Measurements from ENCODE around the gene PRKD1.

The PRKD1 gene

DNA sequence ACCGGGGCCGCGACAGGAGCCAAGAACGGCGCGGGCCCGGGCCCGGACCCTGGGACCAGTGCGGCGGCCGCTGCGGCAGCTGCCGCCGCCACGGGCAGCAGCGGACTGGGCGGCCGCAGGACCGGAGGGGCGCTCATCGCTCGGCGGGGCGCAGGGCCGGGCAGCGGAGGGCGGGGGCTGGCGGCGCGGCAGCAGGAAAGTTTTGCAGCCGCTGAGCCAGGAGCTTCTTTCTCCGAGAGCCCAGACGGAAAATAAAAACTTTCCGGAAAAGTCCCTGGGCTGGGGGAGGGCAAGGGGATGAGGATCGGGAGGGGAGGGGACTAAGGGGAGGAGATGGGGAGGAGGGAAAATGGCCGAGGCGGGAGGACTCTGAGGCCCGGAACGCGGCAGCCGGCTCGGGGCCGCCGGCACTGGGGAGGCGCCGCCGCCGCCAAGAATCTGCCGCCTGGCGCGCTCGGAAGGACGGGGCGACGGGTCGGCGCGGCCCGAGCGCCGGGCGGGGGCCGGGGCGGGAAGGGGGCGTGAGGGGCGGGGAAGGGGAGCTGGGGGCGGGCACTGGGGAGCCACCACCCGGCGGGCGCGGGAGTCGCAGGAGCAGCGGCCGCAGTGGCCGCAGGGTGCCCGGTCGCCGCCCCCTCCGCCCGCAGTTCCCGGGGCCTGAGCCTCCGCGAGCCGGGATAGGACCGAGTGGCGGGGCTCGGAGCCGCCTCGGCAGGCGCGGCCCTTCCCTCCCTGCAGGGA, at the start of gene PRKD1:
Gene PRKD1 (minus strand): TSS at position 472 of the 741 bp plus-strand sequence.
- DNase-seq: no peak

DNA sequence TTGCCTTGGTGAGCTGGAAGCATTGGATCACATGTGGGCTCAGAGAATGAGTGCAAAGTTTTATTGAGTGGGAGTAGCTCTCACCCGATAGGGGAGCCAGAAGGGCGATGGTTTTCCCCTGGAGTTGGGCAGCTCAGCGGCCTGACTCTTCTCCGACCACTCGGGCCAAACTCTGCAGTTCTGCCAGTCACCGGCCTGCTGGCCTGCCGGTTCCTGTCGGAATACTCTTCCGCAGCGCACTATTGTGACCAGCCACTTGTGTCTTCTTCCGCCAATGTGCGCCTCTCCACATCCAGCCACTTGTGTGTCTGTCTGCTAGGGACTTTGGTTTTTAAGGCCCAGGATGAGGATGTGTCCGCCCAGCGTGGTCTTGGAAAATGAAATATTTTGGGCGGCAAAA, 43.5 kb upstream of the PRKD1 start:
- DNase-seq: no peak

DNA sequence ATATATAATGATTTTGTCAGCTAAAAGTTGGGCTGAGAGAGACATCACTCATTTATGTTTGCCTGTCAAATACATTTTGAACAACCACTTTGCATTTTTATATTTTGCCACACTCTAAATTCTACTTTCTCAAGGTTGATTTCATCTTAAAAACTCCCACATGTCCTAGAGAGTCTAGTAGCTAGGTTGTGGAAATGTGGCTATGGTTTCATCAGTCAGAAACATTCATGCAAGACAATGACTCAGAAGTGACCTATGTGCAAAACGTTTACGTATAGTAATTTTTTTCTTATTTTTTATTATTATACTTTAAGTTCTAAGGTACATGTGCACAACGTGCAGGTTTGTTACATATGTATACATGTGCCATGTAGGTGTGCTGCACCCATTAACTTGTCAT, 27.4 kb upstream of the PRKD1 start:
- no peak for DNase-seq

DNA sequence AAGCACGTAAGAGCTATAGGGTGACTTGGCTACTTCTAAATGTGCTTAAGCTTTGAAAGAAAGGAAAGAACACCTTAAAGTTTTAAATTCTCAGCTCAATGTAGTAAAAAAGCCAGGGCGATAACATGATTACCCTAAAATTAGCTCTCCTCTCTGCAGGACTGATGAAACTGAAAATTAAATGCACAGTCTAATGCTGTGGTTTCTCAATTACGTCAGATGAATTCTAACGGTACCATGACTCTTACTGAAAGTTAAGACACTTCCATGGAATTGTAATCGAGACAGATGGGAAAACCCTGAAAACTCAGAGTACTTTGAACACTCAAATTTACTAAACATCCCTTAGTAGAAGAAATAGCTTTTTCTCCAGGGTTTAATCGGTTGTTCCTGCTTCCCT, 25.9 kb upstream of the PRKD1 start:
- DNase-seq: no peak

DNA sequence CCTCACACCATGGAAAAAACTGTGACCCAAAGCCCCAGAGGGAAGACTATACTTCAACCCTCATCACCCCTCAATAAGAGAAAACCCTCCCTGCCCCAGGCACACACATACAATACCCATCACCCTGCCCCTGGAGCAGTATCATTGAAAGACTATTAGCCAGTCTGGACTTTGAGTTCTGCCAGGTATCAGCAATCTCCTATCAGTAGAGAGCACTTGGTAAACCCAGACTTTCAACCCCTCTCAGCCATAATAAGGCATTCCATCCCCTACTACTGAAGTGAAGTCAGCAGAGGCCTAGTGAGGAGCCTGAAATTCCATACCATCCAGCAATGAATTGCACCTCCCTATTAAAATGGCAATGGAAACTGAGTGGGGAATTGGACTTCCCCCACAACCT, 16.4 kb upstream of the PRKD1 start:
- DNase-seq: no peak

DNA sequence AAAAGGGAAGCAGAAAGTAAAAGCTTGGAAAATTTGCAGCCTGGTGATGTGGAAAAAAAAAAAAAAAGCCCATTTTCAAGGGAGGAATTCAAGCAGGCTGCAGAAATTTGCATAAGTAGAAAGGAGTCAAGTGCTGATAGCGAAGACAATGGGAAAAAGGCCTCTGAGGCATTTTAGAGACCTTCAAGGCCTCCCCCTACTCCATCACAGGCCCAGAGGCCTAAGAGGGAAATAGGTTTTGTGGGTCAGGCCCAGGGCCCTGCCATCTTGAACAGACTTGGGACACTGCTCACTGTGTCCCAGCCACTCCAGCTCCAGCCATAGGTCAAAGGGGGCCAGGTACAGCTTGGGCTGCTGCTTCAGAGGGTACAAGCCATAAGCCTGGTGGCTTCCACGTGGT, 13.8 kb upstream of the PRKD1 start:
- no peak for DNase-seq

DNA sequence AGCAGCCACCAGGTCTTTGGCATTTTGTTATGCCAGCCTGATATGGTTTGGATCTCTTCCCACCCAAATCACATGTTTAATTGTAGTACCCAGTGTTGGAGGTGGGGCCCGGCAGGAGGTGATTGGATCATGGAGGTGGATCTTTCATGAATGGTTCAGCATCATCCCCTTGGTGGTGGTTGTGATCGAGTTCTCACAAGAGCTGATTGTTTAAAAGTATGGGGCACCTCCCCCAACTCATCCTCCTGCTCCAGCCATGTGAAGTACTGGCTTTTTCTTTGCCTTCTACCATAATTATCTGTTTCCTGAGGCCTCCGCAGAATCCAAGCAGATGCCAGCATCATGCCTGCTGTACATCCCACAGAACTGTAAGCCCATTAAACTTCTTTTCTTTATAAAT, 12.8 kb upstream of the PRKD1 start:
- DNase-seq: no peak

DNA sequence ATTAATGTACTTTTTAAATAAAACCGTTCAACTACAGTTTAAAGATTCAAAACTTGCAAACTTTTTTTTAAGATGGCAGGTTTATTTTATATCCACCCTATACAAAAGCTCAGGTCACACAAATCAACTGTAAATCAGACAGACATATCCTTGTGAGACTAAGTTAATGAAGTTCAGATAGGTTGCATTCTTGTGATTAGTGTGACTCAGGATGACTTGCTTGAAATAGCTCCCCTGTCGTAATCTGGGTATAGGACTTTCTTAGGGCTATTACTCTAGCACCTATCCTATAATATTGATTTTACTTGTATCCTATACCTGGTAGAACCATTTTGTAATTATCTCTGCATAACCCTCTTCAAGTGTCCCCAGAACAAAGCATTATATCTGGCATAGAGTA, 9.5 kb upstream of the PRKD1 start:
- no peak for DNase-seq

DNA sequence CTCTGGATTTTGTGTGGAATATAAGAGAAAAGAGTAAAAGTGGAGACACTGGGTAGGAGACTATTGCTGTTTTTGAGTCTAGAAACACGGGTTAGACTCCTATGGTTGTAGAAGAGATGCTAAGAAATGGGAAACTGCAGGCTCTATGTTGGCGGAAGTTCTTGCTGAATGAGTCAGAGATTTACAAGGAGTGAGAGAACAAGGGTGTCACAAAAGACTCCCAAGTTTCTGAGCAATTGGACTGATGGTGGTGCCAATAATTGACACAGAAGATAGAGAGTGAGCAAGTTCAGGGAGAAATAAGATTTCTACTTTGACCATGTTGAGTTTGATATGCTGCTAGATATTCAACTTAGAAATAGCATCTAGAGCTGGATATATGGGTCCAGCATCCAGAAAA, 2.6 kb upstream of the PRKD1 start:
- DNase-seq: no peak

DNA sequence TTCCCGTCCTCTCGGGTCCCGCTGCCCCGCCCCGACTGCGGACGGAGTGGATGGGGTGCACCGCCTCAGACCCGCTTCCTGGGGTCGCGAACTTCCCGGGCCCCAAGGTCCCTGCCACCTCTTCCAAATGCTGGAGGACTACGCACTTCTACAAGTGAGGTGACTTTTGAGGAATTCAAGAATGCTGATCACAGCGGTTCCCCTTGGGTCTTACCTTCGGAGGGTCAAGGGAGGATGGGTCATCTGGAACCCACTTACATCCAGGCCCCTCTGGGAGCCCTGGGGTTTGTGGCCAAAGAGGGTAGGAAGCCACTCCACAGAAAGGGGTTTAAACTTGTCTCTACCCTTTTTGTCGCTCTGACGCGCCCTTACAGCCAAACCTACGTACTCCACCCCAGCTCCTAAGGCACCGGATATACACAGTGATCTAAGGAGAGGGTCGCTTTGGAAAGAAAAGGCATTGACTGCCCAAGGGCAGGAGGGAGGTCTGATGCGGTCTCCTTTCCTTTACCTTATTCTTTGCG, 532 bp upstream of the PRKD1 start:
- DNase-seq: no peak

DNA sequence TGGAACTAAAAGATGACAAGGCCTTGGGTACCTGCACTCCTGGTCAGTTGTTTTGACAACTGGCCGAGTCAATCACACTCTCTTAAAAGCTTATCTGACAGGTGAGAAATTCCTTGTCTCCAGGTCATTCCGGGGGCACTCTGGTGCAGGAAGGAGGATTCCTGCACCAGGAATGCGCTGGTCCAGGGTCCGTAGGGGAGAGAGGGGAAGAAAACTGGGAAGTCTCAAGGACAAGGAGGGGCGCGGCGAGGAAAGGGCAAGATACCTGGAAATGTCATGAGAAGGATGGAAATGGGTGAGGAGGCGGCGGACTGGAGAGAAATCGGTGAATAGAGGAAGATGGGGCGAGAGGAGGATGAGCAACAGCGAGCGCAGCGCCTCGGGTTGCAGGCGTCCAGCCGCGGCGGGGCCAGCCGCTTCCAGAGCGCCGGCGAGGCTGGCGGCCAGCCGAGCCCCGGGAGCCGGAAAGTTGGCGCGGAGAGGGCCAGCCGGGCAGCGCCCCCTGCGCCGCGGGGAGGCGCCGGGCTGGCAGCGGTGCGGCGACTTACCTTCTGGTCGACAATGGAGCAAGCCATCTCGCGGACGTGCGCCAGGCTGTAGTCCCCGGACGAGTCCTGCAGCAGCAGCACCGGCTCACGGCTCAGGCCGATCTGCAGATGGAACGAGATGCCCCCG, 809 bp downstream of the PRKD1 start:
- DNase-seq: no peak

DNA sequence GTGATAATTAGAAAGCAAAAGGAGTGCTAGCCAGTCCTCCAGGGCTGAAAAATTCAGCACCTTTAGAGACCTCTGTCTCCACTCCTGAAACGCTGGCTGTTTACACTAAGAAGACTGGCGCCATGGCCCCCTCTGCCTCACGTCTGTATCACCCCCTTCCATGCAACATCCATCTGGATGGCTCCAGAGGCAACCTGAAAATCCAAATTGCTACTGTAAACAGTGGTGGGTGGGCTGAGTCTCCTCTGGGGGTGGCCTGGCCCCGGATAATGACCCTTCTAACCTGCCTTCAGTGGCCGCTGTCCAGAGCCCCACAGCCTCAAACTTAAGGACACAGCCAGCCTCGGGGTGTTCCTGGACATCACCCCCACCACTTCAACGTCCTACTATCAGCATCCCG, 1.4 kb downstream of the PRKD1 start:
- no peak for DNase-seq

DNA sequence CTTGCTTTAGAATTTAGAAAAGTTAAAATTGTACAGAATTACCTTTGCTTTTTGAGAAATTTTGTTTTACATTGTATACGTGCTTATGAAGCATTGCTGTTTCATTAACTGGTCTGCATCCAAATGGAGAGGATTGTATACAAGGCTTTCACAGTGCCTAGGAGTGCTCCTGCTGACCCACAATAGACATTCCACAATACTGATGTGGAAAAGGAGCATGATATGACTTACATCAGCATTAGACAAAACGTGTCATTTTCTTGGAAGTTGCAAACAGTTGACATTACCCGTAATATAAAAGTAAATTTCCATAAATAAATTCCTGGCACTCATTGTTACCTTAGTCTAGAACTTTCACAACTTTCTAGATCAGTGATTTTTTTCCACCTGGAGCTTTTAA, 1.9 kb downstream of the PRKD1 start:
- no peak for DNase-seq

DNA sequence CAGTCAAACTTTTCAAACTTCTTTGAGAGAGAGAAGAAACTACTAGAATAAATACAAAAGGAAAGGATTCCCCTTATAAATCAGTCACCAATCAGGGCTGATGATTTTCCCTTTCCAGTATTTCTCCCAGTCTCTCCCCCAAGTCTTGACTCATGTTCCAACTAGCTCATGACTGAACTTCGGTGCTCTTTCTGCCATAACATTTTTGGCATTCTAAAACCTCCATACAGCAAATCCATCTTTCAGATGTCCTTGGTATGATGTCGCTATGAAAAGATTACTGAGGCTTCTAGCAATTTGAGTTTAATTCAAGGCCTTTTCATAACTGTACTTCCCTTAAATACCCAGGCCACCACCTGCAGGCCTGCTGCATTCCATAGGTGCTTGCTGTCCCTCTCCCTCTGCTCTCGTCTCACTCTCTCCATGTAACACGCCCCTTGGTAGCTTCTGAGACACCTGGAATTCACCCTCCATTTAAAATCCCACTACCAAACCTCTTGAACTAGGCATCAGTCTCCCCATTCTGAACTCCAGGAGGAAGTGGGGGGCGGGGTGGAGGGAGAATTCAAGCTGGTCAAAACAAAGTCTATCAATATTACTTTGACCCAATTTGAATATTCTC, 2.4 kb downstream of the PRKD1 start:
- no peak for DNase-seq

DNA sequence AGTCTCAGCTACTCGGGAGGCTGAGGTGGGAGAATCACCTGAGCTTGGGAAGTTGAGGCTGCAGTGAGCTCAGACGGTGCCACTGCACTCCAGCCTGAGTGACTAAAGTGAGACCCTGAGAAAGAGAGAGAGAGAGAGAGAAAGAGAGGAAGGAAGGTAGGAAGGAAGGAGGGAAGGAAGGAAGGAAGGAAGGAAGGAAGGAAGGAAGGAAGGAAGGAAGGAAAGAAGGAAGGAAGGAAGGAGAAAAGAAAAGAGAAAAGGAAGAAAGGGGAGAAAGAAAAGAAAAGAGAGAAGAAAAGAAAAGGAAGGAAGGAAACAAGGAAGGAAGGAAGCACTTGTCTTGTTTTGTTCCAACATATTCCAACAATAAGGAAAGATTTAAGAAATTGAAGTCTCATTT, 7.8 kb downstream of the PRKD1 start:
- no peak for DNase-seq

DNA sequence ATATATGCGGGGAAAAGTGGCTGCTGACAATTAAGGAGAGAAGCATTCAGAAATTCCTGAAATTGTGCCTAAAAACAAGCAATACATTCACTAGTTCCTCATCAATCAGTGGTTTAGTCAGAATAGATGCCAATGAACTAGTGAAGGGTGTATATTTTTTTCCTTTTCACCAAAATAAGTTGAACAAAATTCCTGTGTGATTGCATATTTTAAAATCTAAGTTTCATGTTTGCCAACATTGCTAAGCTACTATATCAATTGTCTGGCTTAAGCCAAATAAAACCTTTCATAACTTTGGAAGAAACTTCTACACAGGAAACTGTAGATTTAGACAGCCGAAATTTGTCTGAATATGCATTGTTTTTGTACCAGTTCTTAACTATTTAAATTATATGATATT, 8.7 kb downstream of the PRKD1 start:
- no peak for DNase-seq

DNA sequence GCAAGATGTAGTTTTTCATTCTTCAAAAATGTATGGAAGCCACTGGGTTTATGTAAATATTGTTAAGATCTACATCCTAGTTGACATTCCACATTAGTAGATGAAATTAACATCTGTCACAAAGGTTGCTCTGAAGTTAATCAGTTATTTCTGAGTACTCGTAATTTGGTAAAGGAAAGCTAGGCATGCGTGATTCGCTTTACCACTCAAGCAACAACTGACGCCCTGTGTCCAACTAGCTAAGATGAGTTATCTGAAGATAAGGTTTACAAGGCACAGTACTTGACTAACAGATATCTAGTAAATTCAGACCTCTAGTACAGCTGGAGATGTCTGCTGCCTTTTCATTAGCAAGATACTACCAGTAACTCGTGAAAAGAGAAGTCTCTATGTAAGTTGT, 14.1 kb downstream of the PRKD1 start:
- DNase-seq: no peak

DNA sequence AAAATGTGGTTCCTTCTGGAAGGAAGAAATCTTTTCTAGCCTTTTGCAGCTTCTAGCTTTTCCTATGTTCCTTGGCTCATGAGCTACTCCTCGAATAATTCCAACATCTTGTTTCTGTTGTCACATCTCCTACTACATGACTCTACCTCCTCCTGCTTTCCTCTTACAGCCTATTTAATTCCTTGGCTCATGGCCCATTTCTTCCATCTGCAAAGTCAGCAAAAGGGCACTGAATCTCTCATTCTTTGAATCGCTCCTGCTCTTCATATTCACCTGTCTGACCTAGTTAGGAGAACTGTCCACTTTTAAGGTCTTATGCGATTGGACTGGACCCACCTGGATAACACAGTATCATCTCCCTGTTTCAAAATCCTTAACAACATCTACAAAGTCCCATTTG, 15.8 kb downstream of the PRKD1 start:
- no peak for DNase-seq

DNA sequence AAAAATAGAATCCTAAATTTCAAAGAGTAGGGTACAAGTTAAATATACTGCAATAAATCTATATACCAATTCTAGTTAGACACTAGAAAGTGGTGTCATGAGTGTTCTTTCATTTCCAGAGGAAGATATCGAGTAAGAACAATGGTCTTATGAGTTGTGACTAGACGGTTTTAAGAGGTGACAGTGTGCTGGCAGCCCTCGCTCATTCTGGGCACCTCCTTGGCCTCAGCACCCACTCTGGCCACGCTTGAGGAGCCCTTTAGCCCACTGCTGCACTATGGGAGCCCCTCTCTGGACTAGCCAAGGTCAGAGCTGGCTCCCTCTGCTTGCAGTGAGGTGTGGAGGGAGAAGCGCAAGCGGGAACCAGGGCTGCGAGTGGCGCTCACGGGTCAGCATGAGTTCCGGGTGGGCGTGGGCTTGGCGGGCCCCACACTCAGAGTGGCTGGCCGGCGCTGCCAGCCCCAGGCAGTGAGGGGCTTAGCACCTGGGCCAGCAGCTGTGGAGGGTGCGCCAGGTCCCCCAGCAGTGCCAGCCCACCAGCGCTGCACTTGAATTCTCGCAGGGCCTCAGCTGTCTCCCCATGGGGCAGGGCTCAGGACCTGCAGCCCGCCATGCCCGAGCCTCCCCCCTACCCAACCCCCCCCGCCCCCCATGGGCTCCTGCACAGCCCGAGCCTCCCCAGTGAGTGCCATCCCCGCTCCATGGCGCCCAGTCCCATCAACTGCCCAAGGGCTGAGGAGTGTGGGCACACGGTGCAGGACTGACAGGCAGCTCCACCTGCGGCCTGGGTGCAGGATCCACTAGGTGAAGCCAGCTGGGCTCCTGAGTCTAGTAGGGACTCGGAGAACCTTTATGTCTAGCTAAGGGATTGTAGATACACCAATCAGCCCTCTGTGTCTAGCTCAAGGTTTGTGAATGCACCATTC, 18.7 kb downstream of the PRKD1 start:
- DNase-seq: no peak

DNA sequence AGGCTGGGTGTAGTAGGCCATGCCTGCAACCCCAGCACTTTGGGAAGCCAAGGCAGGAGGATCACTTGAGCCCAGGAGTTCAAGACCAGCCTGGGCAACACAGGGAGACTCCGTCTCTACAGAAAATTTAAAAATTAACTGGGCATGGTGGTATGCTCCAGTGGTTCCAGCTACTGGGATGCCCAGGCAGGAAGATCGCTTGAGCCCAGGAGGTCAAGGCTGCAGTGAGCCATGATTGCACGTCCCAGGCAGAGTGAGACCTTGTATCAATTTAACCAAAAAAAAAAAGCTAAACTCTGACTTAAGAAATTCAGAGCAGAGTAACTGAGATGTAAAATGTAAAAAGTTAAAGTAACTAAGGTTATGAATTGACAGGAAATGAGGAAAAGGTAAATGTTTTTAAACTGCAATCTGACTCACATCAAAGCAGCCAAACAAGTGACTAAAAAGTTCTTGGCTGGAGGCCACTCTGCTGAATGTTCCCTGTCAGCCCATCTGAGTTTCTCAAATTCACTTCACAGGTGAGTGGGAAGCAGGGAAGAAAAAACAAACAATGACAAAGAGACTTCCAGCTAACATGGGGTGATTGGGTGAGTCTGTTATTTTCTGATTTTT, 21.3 kb downstream of the PRKD1 start:
- DNase-seq: no peak

DNA sequence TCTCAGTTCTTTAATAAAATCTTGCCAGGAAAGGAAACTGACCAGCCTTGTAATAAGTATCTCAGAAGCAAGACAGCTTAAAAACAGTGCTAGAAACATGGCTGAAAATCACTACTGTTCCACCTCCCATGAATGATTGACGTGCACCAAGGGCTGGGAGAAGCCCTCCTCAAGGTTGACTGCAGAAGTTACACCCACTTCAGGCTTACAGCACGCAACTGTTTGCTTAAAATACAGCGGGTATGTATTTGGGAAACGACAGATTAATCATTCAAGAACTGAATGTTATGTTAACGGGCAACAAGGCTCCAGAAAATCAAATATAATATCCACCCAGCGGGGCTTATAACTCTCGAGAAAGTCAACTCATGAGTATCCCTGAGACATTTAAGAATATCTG, 22.1 kb downstream of the PRKD1 start:
- no peak for DNase-seq

DNA sequence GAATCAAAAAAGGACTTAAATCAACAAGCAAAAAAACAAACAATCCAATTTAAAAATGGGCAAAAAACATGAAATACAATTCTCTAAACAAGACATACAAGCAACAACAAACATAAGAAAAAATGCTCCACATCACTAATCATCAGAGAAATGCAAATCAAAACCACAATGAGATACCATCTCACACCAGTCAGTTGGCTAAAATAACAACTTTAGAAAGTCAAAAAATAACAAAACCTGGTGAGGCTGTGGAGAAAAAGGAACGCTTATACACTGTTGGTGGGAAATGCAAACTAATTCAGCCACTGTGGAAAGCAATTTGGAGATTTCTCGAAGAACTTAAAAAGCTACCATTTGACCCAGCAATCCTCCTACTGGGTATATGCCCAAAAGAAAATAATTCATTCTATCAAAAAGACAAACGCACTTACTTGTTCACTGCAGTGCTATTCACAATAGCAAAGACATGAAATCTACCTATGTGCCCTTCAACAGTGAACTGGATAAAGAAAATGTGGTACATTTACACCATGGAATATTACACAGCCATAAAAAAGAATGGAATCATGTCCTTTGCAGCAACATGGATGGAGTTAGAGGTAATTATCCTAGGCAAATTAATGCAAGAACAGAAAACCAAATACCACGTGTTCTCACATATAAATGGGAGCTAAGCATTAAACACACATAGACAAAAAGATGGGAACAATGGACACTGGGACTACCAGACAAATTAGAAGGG, 26.9 kb downstream of the PRKD1 start:
- DNase-seq: no peak
